MM.1S (cell line): ENCODE data around the gene NPAS4.

Experiments used
- DNase-seq: peaks from one replicate; pipeline ENCODE4 v3.0.0-alpha.2; 2015
- H2AFZ ChIP-seq: fragments of 300-600 bp; sonication (generic); 2 replicates; pipeline ENCODE4 v1.6.0; 2016; ENCODE audit warnings: antibody characterized with exemption, low read length
- H3F3A ChIP-seq: fragments of 300-600 bp; sonication (generic); 2 replicates; pipeline ENCODE4 v1.6.1; 2016; ENCODE audit warnings: mild to moderate bottlenecking, antibody characterized with exemption, low read length, moderate library complexity, mixed read lengths; ENCODE audit not compliant: insufficient read depth
- H3K27ac ChIP-seq: fragments of 300-600 bp; sonication (generic); 2 replicates; pipeline ENCODE4 v1.5.1; 2016; ENCODE audit warnings: mild to moderate bottlenecking, low read length
- H3K27me3 ChIP-seq: fragments of 300-600 bp; sonication (generic); replicated peaks from 2 replicates; pipeline ENCODE4 v1.6.0; 2016; ENCODE audit warnings: low read length; ENCODE audit not compliant: insufficient read depth
- H3K36me3 ChIP-seq: fragments of 300-600 bp; sonication (generic); replicated peaks from 2 replicates; pipeline ENCODE4 v1.6.1; 2016; ENCODE audit warnings: mild to moderate bottlenecking, low read length, mixed read lengths; ENCODE audit not compliant: insufficient read depth
- H3K4me1 ChIP-seq: fragments of 300-600 bp; sonication (generic); 2 replicates; pipeline ENCODE4 v1.6.1; 2016; ENCODE audit warnings: low read length, mixed read lengths
- H3K4me2 ChIP-seq: fragments of 300-600 bp; sonication (generic); 2 replicates; pipeline ENCODE4 v1.6.0; 2016; ENCODE audit warnings: low read depth, low read length
- H3K4me3 ChIP-seq: fragments of 300-600 bp; sonication (generic); 2 replicates; pipeline ENCODE4 v1.5.1; 2016; ENCODE audit warnings: low read length, mixed read lengths
- H3K79me2 ChIP-seq: fragments of 300-600 bp; sonication (generic); 2 replicates; pipeline ENCODE4 v1.6.1; 2016; ENCODE audit warnings: mixed run types, low read length, mixed read lengths
- H3K9ac ChIP-seq: fragments of 300-600 bp; sonication (generic); 2 replicates; pipeline ENCODE4 v1.6.1; 2016; ENCODE audit warnings: low read length, mixed read lengths
- H3K9me2 ChIP-seq: fragments of 300-600 bp; sonication (generic); replicated peaks from 2 replicates; pipeline ENCODE4 v1.6.1; 2016; ENCODE audit warnings: mild to moderate bottlenecking, low read length, mixed read lengths; ENCODE audit not compliant: insufficient read depth
- H3K9me3 ChIP-seq: fragments of 300-600 bp; sonication (generic); replicated peaks from 2 replicates; pipeline ENCODE4 v1.6.1; 2016; ENCODE audit warnings: mild to moderate bottlenecking, low read length, mixed read lengths; ENCODE audit not compliant: insufficient read depth
- H4K20me1 ChIP-seq: fragments of 300-600 bp; sonication (generic); 2 replicates; pipeline ENCODE4 v1.6.1; 2016; ENCODE audit warnings: mild to moderate bottlenecking, low read length, moderate library complexity, mixed read lengths; ENCODE audit not compliant: insufficient read depth
- CTCF ChIP-seq: fragments of 300-600 bp; sonication (generic); IDR thresholded peaks from 2 replicates; pipeline ENCODE4 v1.5.1; 2016; ENCODE audit warnings: antibody characterized with exemption, low read length, mixed read lengths
- EZH2 ChIP-seq: fragments of 300-600 bp; sonication (generic); optimal IDR thresholded peaks from 2 replicates; pipeline ENCODE3; 2017; ENCODE audit warnings: low read depth, mild to moderate bottlenecking, antibody characterized with exemption, low read length, mixed read lengths
- EZH2phosphoT487 ChIP-seq: fragments of 300-600 bp; sonication (generic); IDR thresholded peaks from 2 replicates; pipeline ENCODE4 v1.6.1; 2018; ENCODE audit warnings: antibody characterized with exemption, low read length

The NPAS4 gene

GRCh38 chr11:66417000-66417399, 3.8 kb upstream of the NPAS4 start:
- Histone ChIP-seq H4K20me1 (no peaks in the 10 kb centered on the region), H3K27ac (no peak overlapping the region), H3K9me2 (no peaks in the 10 kb centered on the region), H3K9me3 (no peaks in the 10 kb centered on the region), H3K9ac (no peak overlapping the region), H3K4me2 (no peak overlapping the region), H3K36me3 (no peaks in the 10 kb centered on the region), H2AFZ (no peak overlapping the region), H3K4me1 (no peaks in the 10 kb centered on the region), H3K79me2 (no peaks in the 10 kb centered on the region), H3K4me3 (no peak overlapping the region), H3K27me3 (peaks cover 53% of the 10 kb centered on the region), H3F3A (peaks cover 9% of the 10 kb centered on the region)
- no peak for DNase-seq
- no peak for TF ChIP-seq CTCF
- no peak for TF ChIP-seq EZH2
- TF ChIP-seq EZH2phosphoT487: no peak

GRCh38 chr11:66418168-66418985, 2.5 kb upstream of the NPAS4 start:
- TF ChIP-seq EZH2phosphoT487 (no peak), CTCF (peak; percentile 15)
- Histone ChIP-seq H3K79me2 (no peaks in the 10 kb centered on the region), H3K4me1 (no peaks in the 10 kb centered on the region), H3K4me2 (no peak overlapping the region), H2AFZ (no peak overlapping the region), H3F3A (peaks cover 10% of the 10 kb centered on the region), H3K9me2 (no peaks in the 10 kb centered on the region), H3K4me3 (no peak overlapping the region), H3K27me3 (peaks cover 39% of the 10 kb centered on the region), H4K20me1 (0 out of 2 replicates have a peak, but pooled peaks cover 3% of the 10 kb centered on the region), H3K9ac (no peak overlapping the region), H3K9me3 (no peaks in the 10 kb centered on the region), H3K27ac (no peak overlapping the region), H3K36me3 (no peaks in the 10 kb centered on the region)
- DNase-seq: peak; percentile 56

- H3K4me2 ChIP-seq: no peak overlapping the region
- no peak overlapping the region for H3K4me3 ChIP-seq
Observed at GRCh38 chr11:66418986-66419308, 1.9 kb upstream of the NPAS4 start.

GRCh38 chr11:66419825-66420224, 1.0 kb upstream of the NPAS4 start:
- Histone ChIP-seq H3K4me2 (no peak overlapping the region), H4K20me1 (0 out of 2 replicates have a peak, but pooled peaks cover 3% of the 10 kb centered on the region), H3K4me1 (no peaks in the 10 kb centered on the region), H3K79me2 (no peaks in the 10 kb centered on the region), H3K27ac (no peak overlapping the region), H3K9ac (no peak overlapping the region), H3K9me2 (no peaks in the 10 kb centered on the region), H3K36me3 (no peaks in the 10 kb centered on the region), H3K27me3 (peaks cover 28% of the 10 kb centered on the region), H2AFZ (no peak overlapping the region), H3F3A (peaks cover 10% of the 10 kb centered on the region), H3K9me3 (no peaks in the 10 kb centered on the region), H3K4me3 (no peak overlapping the region)
- no peak for DNase-seq
- TF ChIP-seq EZH2 (no peak), CTCF (no peak), EZH2phosphoT487 (no peak)

More at GRCh38 chr11:66418986-66419308, 1.9 kb upstream of the NPAS4 start:
- Histone ChIP-seq H4K20me1 (0 out of 2 replicates have a peak, but pooled peaks cover 3% of the 10 kb centered on the region), H3K27ac (no peak overlapping the region), H3K36me3 (no peaks in the 10 kb centered on the region), H3K9ac (no peak overlapping the region), H2AFZ (no peak overlapping the region), H3K9me2 (no peaks in the 10 kb centered on the region), H3K79me2 (no peaks in the 10 kb centered on the region), H3F3A (peaks cover 10% of the 10 kb centered on the region), H3K4me1 (no peaks in the 10 kb centered on the region), H3K27me3 (peaks cover 34% of the 10 kb centered on the region), H3K9me3 (no peaks in the 10 kb centered on the region)
- no peak for TF ChIP-seq EZH2
- DNase-seq: no peak
